ENCODE data around the gene DBH. TPM values are rescaled to one million over a fixed set of nuclear protein-coding genes. Genes with fewer than 3 reads are reported as not detected.

The DBH gene
- total RNA-seq, 1 experiment from 2014 or later = not detected

- Histone ChIP-seq H3K4me1 (ENCODE audit: control insufficient read depth in 1 of 2, insufficient read depth in 2 of 2, low read length in 2 of 2) (peaks cover 3 to 18% of the 10 kb centered on the region in 2 experiments), H3K9ac (ENCODE audit: low read length) (no peak overlapping the region), H3K27me3 (ENCODE audit: insufficient read depth, low read length) (no peaks in the 10 kb centered on the region), H4K20me1 (ENCODE audit: insufficient read depth) (no peaks in the 10 kb centered on the region), H2AFZ (ENCODE audit: low read depth, low read length, poor library complexity, severe bottlenecking) (no peak overlapping the region), H3K79me2 (ENCODE audit: insufficient read depth, low read length) (no peaks in the 10 kb centered on the region), H3K4me3 (replicated peaks in 1 of 2; ENCODE audit: low read depth in 1 of 2, low read length in 2 of 2) (no peak overlapping the region), H3K27ac (ENCODE audit: low read depth, low read length) (no peak overlapping the region), H3K9me3 (ENCODE audit: control insufficient read depth in 1 of 2, insufficient read depth in 1 of 2, low read depth in 1 of 2, low read length in 2 of 2) (peaks cover 0 to 4% of the 10 kb centered on the region in 2 experiments; a peak in 1 of 4 replicates), H3K36me3 (ENCODE audit: control insufficient read depth in 1 of 2, insufficient read depth in 2 of 2, low read length in 2 of 2) (no peaks in the 10 kb centered on the region), H3K9me2 (ENCODE audit: insufficient read depth) (no peaks in the 10 kb centered on the region), H3K4me2 (ENCODE audit: low read length) (peak overlapping the region; percentile 45; the same call in 1 of the 2 replicates)
- ATAC-seq (peak; percentile 88), DNase-seq (ENCODE audit: low read depth, low spot score) (peak; percentile 40)
- intact Hi-C loops (cut with micrococcal nuclease) = no loop called here
- BruUV-seq (replicated peaks) = no TSS peak
- ChIA-PET RAD21 (ENCODE audit: low non-redundant PET in 1 of 2, low total read pairs in 2 of 2, uncharacterized antibody in 2 of 2, unreplicated experiment in 2 of 2) (no interaction called here), POLR2A (no interaction called here), CTCF (interaction anchor here (0.6 to 1.2 kb wide), 5 partner anchors 18 to 137 kb away, joined by 3 to 4 read pairs (median 3); no protein-coding TSS in a partner anchor)
- TF ChIP-seq JUND (IDR thresholded peaks at IDR 0.05) (no peak), SIN3A (IDR thresholded peaks at IDR 0.05; ENCODE audit: low read depth) (no peak), POLR2A (IDR thresholded peaks at IDR 0.05; ENCODE audit: borderline replicate concordance, extremely low read depth, insufficient read depth, insufficient read length) (no peak), ZBTB33 (IDR thresholded peaks at IDR 0.05; ENCODE audit: extremely low read depth, insufficient replicate concordance, low read length) (no peak), CTCF (IDR thresholded peaks at IDR 0.05 in 2 of 3, conservative IDR thresholded peaks at IDR 0.05 in 1 of 3; ENCODE audit: borderline replicate concordance in 1 of 3, insufficient read depth in 1 of 3, low read depth in 2 of 3, low read length in 2 of 3) (peak; percentile 22 to 99 (median 97); a peak in 5 of 6 replicates), FOSL1 (IDR thresholded peaks at IDR 0.05; ENCODE audit: low read depth) (no peak), CBX3 (IDR thresholded peaks at IDR 0.05; ENCODE audit: low read depth) (peak; percentile 57; the same call in 1 of the 2 replicates), REST (IDR thresholded peaks at IDR 0.05; ENCODE audit: low read depth) (no peak), EZH2phosphoT487 (IDR thresholded peaks at IDR 0.05; ENCODE audit: borderline replicate concordance) (no peak), RAD21 (IDR thresholded peaks at IDR 0.05; ENCODE audit: low read depth) (no peak; the same call in 1 of the 2 replicates), SP1 (IDR thresholded peaks at IDR 0.05; ENCODE audit: low read depth) (no peak), ATF3 (IDR thresholded peaks at IDR 0.05) (no peak), CEBPB (IDR thresholded peaks at IDR 0.05; ENCODE audit: low read depth) (no peak), SRF (IDR thresholded peaks at IDR 0.05; ENCODE audit: low read depth) (no peak), POLR2AphosphoS5 (IDR thresholded peaks at IDR 0.05; ENCODE audit: low read depth, low read length) (no peak)
Measured at GRCh38 chr9:133589454-133590227, 46.5 kb upstream of the DBH start.
